Stimulated activated CD8-positive, alpha-beta memory T cell treated with anti-CD3 and anti-CD28 coated beads, Interleukin-15, amount 100 ng/mL, for 4 hours (primary cell): Measurements from ENCODE around the gene PRKN.
"Not testable (repeated sequence)": the region's sequence is repeated elsewhere in the genome, so short reads cannot be mapped to it uniquely, and the experiment has no call there.

Source experiments
- DNase-seq, 2 donors: peaks; one replicate each; pipeline ENCODE4 v3.0.0-alpha.2; 2020; ENCODE audit warnings: low read depth in 2 of 2

Gene PRKN

GRCh38 chr6:161851486-161851885, 876.1 kb downstream of the PRKN start:
- not testable (repeated sequence) for DNase-seq

- no peak for DNase-seq
Observed at GRCh38 chr6:161850562-161850961, 877.0 kb downstream of the PRKN start.

GRCh38 chr6:161847628-161848027, 879.9 kb downstream of the PRKN start:
- DNase-seq: no peak

GRCh38 chr6:161844804-161845203, 882.8 kb downstream of the PRKN start:
- DNase-seq: no peak

- no peak for DNase-seq
Observed at GRCh38 chr6:161843066-161843465, 884.5 kb downstream of the PRKN start.

- DNase-seq: no peak
Observed at GRCh38 chr6:161840380-161840779, 887.2 kb downstream of the PRKN start.

GRCh38 chr6:161838306-161839035, 889.1 kb downstream of the PRKN start:
- no peak for DNase-seq

- no peak for DNase-seq
Observed at GRCh38 chr6:161837854-161838253, 889.7 kb downstream of the PRKN start.

- DNase-seq: no peak
Observed at GRCh38 chr6:161837449-161837735, 890.2 kb downstream of the PRKN start.

- DNase-seq: no peak
Observed at GRCh38 chr6:161836643-161837448, 890.7 kb downstream of the PRKN start.

GRCh38 chr6:161835500-161836215, 891.9 kb downstream of the PRKN start:
- no peak for DNase-seq

- DNase-seq: no peak
Observed at GRCh38 chr6:161834426-161834825, 893.1 kb downstream of the PRKN start.

GRCh38 chr6:161833099-161833860, 894.3 kb downstream of the PRKN start:
- no peak for DNase-seq

GRCh38 chr6:161832622-161833021, 894.9 kb downstream of the PRKN start:
- DNase-seq: no peak

- no peak for DNase-seq
Observed at GRCh38 chr6:161830866-161831616, 896.5 kb downstream of the PRKN start.

- DNase-seq: no peak
Observed at GRCh38 chr6:161829291-161829729, 898.3 kb downstream of the PRKN start.

GRCh38 chr6:161828355-161828754, 899.2 kb downstream of the PRKN start:
- no peak for DNase-seq

GRCh38 chr6:161826512-161826911, 901.1 kb downstream of the PRKN start:
- no peak for DNase-seq

GRCh38 chr6:161822204-161822603, 905.4 kb downstream of the PRKN start:
- not testable (repeated sequence) for DNase-seq

GRCh38 chr6:161817881-161818280, 909.7 kb downstream of the PRKN start:
- no peak for DNase-seq

- DNase-seq: no peak
Observed at GRCh38 chr6:161815965-161816364, 911.6 kb downstream of the PRKN start.
